ENCODE results near the gene PRDM15. TPM values are rescaled to one million over a fixed set of nuclear protein-coding genes. Genes with fewer than 3 reads are reported as not detected.

PRDM15 gene
- total RNA-seq, 4 donors from 2014 or later = 11.8 to 33.7 (median 18.5) TPM

GRCh38 chr21:41755258-41755933 is 123.7 kb downstream of the PRDM15 start:
- H3K4me1 ChIP-seq = no peaks in the 10 kb centered on the region
- WGBS, 2 donors = 91 to 96% methylated on average over 21 to 23 of the region's 23 CpGs
- no peaks in the 10 kb centered on the region for H3K36me3 ChIP-seq
- H3K27ac ChIP-seq = no peak overlapping the region
- peaks cover 0 to 4% of the 10 kb centered on the region in 2 donors for H3K27me3 ChIP-seq
- DNase-seq (ENCODE audit: low spot score in 2 of 2) = no peak
- no peak overlapping the region for H3K4me3 ChIP-seq
- no peaks in the 10 kb centered on the region for H3K9me3 ChIP-seq
- TF ChIP-seq CTCF (IDR thresholded peaks at IDR 0.05) = no peak
- no peak for TF ChIP-seq EP300 (IDR thresholded peaks at IDR 0.05)
- no peak for TF ChIP-seq POLR2A (IDR thresholded peaks at IDR 0.05)

- H3K27me3 ChIP-seq = no peaks in the 10 kb centered on the region
- H3K27ac ChIP-seq = no peak overlapping the region
- DNase-seq (ENCODE audit: low spot score in 2 of 2) = no peak
- no peaks in the 10 kb centered on the region for H3K36me3 ChIP-seq
- WGBS, 2 donors = 63 to 71% methylated on average over 10 of the region's 10 CpGs
- H3K4me1 ChIP-seq = no peaks in the 10 kb centered on the region
- H3K4me3 ChIP-seq = no peak overlapping the region
- TF ChIP-seq CTCF (IDR thresholded peaks at IDR 0.05) (no peak), EP300 (IDR thresholded peaks at IDR 0.05) (no peak), POLR2A (IDR thresholded peaks at IDR 0.05) (no peak)
- no peaks in the 10 kb centered on the region for H3K9me3 ChIP-seq
Measured at GRCh38 chr21:41754479-41754891, 124.7 kb downstream of the PRDM15 start.

GRCh38 chr21:41753006-41753898 is 125.9 kb downstream of the PRDM15 start:
- Histone ChIP-seq H3K27ac (no peak overlapping the region), H3K4me3 (no peak overlapping the region), H3K27me3 (no peaks in the 10 kb centered on the region), H3K4me1 (no peaks in the 10 kb centered on the region), H3K9me3 (no peaks in the 10 kb centered on the region), H3K36me3 (no peaks in the 10 kb centered on the region)
- 60 to 68% methylated on average over 16 of the region's 16 CpGs for WGBS, 2 donors
- TF ChIP-seq POLR2A (IDR thresholded peaks at IDR 0.05) (no peak), EP300 (IDR thresholded peaks at IDR 0.05) (no peak), CTCF (IDR thresholded peaks at IDR 0.05) (no peak)
- no peak for DNase-seq (ENCODE audit: low spot score in 2 of 2)

DNA sequence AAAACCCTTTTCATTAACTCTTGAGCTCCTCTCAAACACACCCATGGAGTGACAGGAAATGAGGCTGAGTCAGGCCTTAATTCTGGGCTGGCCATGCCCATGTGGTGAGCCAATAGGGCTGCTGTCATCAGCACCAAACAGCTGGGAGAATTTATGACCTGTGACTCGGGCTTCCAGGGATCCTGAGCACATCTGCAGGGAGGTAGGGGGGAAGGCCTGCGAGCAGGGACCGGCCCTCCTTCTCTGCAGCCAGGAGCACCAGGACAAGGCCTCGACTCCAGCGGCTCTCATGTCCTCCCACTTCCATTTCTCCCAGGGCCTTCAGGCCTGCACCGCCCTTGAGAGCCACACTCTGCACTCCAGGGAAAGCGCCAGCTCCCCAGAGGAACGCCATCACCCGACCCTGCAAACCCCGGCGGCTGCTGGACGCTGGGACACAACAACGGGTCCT is 126.9 kb downstream of the PRDM15 start:
- DNase-seq (ENCODE audit: low spot score in 2 of 2) = no peak
- H3K27me3 ChIP-seq = no peaks in the 10 kb centered on the region
- WGBS, 2 donors = 69 to 76% methylated on average over 11 to 13 of the region's 13 CpGs
- no peaks in the 10 kb centered on the region for H3K36me3 ChIP-seq
- H3K9me3 ChIP-seq = no peaks in the 10 kb centered on the region
- H3K4me3 ChIP-seq = no peak overlapping the region
- no peak for TF ChIP-seq POLR2A (IDR thresholded peaks at IDR 0.05)
- no peak for TF ChIP-seq EP300 (IDR thresholded peaks at IDR 0.05)
- TF ChIP-seq CTCF (IDR thresholded peaks at IDR 0.05) = no peak
- H3K27ac ChIP-seq = no peak overlapping the region
- no peaks in the 10 kb centered on the region for H3K4me1 ChIP-seq

DNA sequence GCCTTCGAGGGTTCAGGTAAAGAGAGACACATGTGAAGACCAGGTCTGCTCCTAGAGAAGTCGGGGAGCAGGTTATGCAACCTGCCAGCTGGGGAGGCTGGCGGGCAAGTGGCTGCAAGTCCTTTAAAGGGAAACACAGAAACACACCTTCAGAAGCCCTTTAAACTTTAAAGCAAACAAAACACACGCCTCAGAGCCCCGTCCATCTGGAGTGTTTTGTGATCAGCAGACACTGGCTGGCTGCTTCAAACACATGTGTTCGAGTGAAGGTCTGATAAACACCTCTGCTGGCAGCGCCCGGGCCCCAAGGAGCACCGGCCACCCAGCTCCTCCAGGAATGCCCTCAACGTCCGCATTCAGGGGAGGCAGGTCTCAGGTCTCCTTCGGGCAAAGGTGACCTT is 127.5 kb downstream of the PRDM15 start:
- no peaks in the 10 kb centered on the region for H3K9me3 ChIP-seq
- no peak overlapping the region for H3K27ac ChIP-seq
- DNase-seq (ENCODE audit: low spot score in 2 of 2) = no peak
- TF ChIP-seq CTCF (IDR thresholded peaks at IDR 0.05) (no peak), EP300 (IDR thresholded peaks at IDR 0.05) (no peak), POLR2A (IDR thresholded peaks at IDR 0.05) (no peak)
- no peak overlapping the region for H3K4me3 ChIP-seq
- H3K27me3 ChIP-seq = no peaks in the 10 kb centered on the region
- H3K36me3 ChIP-seq = no peaks in the 10 kb centered on the region
- 69 to 72% methylated on average over 12 of the region's 12 CpGs for WGBS, 2 donors
- no peaks in the 10 kb centered on the region for H3K4me1 ChIP-seq

Data from tibial nerve (tissue), 4 donors.